ENCODE results near the gene CDH13. TPM values are rescaled to one million over a fixed set of nuclear protein-coding genes. Genes with fewer than 3 reads are reported as not detected.

The CDH13 gene
- total RNA-seq, 1 donor from 2014 or later: 14.3 TPM

- Histone ChIP-seq H3K4me1 (no peaks in the 10 kb centered on the region), H3K36me3 (no peaks in the 10 kb centered on the region), H3K4me3 (no peak overlapping the region), H3K9me3 (no peaks in the 10 kb centered on the region), H3K27me3 (ENCODE audit: low read depth) (no peaks in the 10 kb centered on the region), H3K27ac (no peak overlapping the region)
- TF ChIP-seq CTCF (IDR thresholded peaks at IDR 0.05): no peak
- no peak for DNase-seq
- ATAC-seq: no peak
- intact Hi-C loops (cut with DNase I): no loop called here
Measured at GRCh38 chr16:82612263-82612662, 14.5 kb upstream of the CDH13 start.

GRCh38 chr16:82616356-82616755, 10.4 kb upstream of the CDH13 start:
- DNase-seq (no peak), ATAC-seq (no peak)
- Histone ChIP-seq H3K27me3 (ENCODE audit: low read depth) (no peaks in the 10 kb centered on the region), H3K4me3 (no peak overlapping the region), H3K4me1 (no peaks in the 10 kb centered on the region), H3K9me3 (no peaks in the 10 kb centered on the region), H3K27ac (no peak overlapping the region), H3K36me3 (no peaks in the 10 kb centered on the region)
- no peak for TF ChIP-seq CTCF (IDR thresholded peaks at IDR 0.05)
- intact Hi-C loops (cut with DNase I): no loop called here

GRCh38 chr16:82621781-82622180, 5.0 kb upstream of the CDH13 start:
- TF ChIP-seq CTCF (IDR thresholded peaks at IDR 0.05): no peak
- ATAC-seq (peak; percentile 37 to 59), DNase-seq (no peak)
- no peak overlapping the region for H3K4me3 ChIP-seq
- intact Hi-C loops (cut with DNase I): no loop called here
- H3K27me3 ChIP-seq (ENCODE audit: low read depth): peaks cover 26% of the 10 kb centered on the region
- H3K9me3 ChIP-seq: no peaks in the 10 kb centered on the region
- H3K4me1 ChIP-seq: no peaks in the 10 kb centered on the region
- H3K27ac ChIP-seq: no peak overlapping the region
- H3K36me3 ChIP-seq: no peaks in the 10 kb centered on the region

- DNase-seq: no peak
- Histone ChIP-seq H3K27me3 (ENCODE audit: low read depth) (peaks cover 41% of the 10 kb centered on the region), H3K27ac (no peak overlapping the region), H3K4me1 (peaks cover 8% of the 10 kb centered on the region), H3K9me3 (no peaks in the 10 kb centered on the region), H3K36me3 (no peaks in the 10 kb centered on the region), H3K4me3 (no peak overlapping the region)
- TF ChIP-seq CTCF (IDR thresholded peaks at IDR 0.05): no peak
- intact Hi-C loops (cut with DNase I): no loop called here
- ATAC-seq: no peak
Measured at GRCh38 chr16:82623241-82623640, 3.5 kb upstream of the CDH13 start.

- DNase-seq: no peak
- Histone ChIP-seq H3K9me3 (no peaks in the 10 kb centered on the region), H3K4me1 (peaks cover 15% of the 10 kb centered on the region), H3K27me3 (ENCODE audit: low read depth) (peaks cover 57% of the 10 kb centered on the region), H3K27ac (no peak overlapping the region), H3K4me3 (no peak overlapping the region), H3K36me3 (no peaks in the 10 kb centered on the region)
- no peak for ATAC-seq
- no peak for TF ChIP-seq CTCF (IDR thresholded peaks at IDR 0.05)
- intact Hi-C loops (cut with DNase I): no loop called here
Measured at GRCh38 chr16:82625066-82625968, 1.5 kb upstream of the CDH13 start.
